ENCODE results near the gene RABAC1. TPM values are rescaled to one million over a fixed set of nuclear protein-coding genes. Genes with fewer than 3 reads are reported as not detected.

RABAC1 gene
- total and polyA plus RNA-seq, 4 donors: 87.9 to 291 (median 263) TPM

DNA sequence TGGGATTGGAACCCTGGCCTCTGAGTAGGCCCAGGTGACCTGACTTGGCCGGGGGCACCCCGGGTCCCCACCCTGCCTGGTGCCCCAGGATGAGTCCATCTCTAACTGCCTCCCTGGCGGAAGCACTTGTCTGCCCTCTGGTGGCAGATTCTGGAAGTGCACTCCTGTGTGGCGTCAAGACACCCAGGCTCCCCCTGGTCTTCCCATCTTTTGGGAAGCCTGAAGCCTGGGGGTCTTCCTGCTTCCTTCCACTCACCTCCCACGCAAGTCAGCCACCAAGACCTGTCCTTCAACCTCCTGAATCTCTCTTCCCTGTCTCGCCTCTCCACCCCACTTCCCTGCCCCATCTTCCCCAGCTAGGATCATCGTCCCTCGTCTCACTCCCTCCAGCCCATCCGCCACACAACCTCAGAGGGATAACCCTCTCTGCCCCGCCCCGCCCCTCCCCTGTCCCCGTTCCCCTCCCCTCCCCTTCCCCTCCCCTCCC lies 7.4 kb downstream of the RABAC1 start:
- Histone ChIP-seq H3K9me3 (ENCODE audit: control insufficient read depth in 4 of 4, insufficient read depth in 3 of 4, low read length in 3 of 4) (no peaks in the 10 kb centered on the region), H3K9ac (ENCODE audit: insufficient read depth in 1 of 2, low read length in 2 of 2) (no peak overlapping the region), H3K27me3 (ENCODE audit: control insufficient read depth in 3 of 3, insufficient read depth in 3 of 3, low read length in 2 of 3) (no peaks in the 10 kb centered on the region), H3K36me3 (ENCODE audit: control insufficient read depth in 4 of 4, insufficient read depth in 4 of 4, low read length in 4 of 4) (peaks cover 0 to 8% (median 1%) of the 10 kb centered on the region in 4 donors), H3K4me3 (no peak overlapping the region), H3K4me1 (ENCODE audit: control insufficient read depth in 5 of 5, insufficient read depth in 5 of 5, low read length in 5 of 5) (no peaks in the 10 kb centered on the region), H3K27ac (ENCODE audit: low read depth in 1 of 2, low read length in 1 of 2) (no peak overlapping the region)
- DNase-seq (peak; percentile 74 to 80 (median 76)), ATAC-seq (ENCODE audit: insufficient read depth, low FRiP score) (peak; percentile 59)
- 3 to 6% methylated on average over 9 to 12 of the region's 12 CpGs for WGBS, 2 donors
- peak; percentile 92 for TF ChIP-seq CTCF (IDR thresholded peaks at IDR 0.05; ENCODE audit: control extremely low read depth, extremely low read depth)

GRCh38 chr19:41947091-41947490 lies 12.0 kb downstream of the RABAC1 start:
- 90 to 98% methylated on average over 3 of the region's 3 CpGs for WGBS, 2 donors
- Histone ChIP-seq H3K9me3 (ENCODE audit: control insufficient read depth in 4 of 4, insufficient read depth in 3 of 4, low read length in 3 of 4) (no peaks in the 10 kb centered on the region), H3K36me3 (ENCODE audit: control insufficient read depth in 4 of 4, insufficient read depth in 4 of 4, low read length in 4 of 4) (no peaks in the 10 kb centered on the region), H3K27me3 (ENCODE audit: control insufficient read depth in 3 of 3, insufficient read depth in 3 of 3, low read length in 2 of 3) (no peaks in the 10 kb centered on the region), H3K4me3 (no peak overlapping the region), H3K4me1 (ENCODE audit: control insufficient read depth in 5 of 5, insufficient read depth in 5 of 5, low read length in 5 of 5) (no peaks in the 10 kb centered on the region), H3K27ac (ENCODE audit: low read depth in 1 of 2, low read length in 1 of 2) (no peak overlapping the region), H3K9ac (ENCODE audit: insufficient read depth in 1 of 2, low read length in 2 of 2) (no peak overlapping the region)
- no peak for DNase-seq
- ATAC-seq (ENCODE audit: insufficient read depth, low FRiP score): no peak
- no peak for TF ChIP-seq CTCF (IDR thresholded peaks at IDR 0.05; ENCODE audit: control extremely low read depth, extremely low read depth)

DNA sequence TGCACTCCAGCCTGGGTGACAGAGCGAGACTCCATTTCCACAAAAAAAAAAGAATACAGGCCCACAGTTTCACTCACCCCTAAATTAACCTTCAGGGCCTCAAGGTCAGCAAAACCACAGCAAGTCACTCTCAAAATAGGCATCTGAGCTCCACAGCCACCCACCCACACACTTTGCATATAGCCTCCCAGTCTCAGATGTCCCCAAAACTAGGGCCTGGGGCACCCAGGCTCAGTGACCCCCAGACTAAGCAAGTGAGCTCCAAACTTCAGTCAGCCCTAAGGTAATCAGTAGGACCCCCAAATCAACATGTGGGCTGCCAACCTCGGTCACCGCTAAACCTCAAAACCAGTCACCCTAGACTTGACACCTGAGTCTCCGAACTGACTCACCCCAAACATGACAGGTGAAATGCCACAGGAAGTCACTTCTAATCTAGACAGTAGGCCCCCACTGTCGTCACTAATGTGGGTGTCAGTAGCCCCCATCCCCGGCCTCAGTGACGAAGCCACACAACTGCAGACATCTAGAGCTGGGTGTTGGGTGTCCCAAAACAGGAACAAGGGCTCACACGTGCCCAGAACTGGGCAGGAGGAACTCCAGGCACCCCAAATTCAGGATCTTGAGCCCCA lies 13.9 kb downstream of the RABAC1 start:
- Histone ChIP-seq H3K27ac (ENCODE audit: low read depth in 1 of 2, low read length in 1 of 2) (no peak overlapping the region), H3K4me3 (no peak overlapping the region), H3K4me1 (ENCODE audit: control insufficient read depth in 5 of 5, insufficient read depth in 5 of 5, low read length in 5 of 5) (peaks cover 0 to 4% (median 0%) of the 10 kb centered on the region in 5 donors), H3K36me3 (ENCODE audit: control insufficient read depth in 4 of 4, insufficient read depth in 4 of 4, low read length in 4 of 4) (no peaks in the 10 kb centered on the region), H3K27me3 (ENCODE audit: control insufficient read depth in 3 of 3, insufficient read depth in 3 of 3, low read length in 2 of 3) (peaks cover 0 to 6% (median 3%) of the 10 kb centered on the region in 3 donors), H3K9ac (ENCODE audit: insufficient read depth in 1 of 2, low read length in 2 of 2) (no peak overlapping the region), H3K9me3 (ENCODE audit: control insufficient read depth in 4 of 4, insufficient read depth in 3 of 4, low read length in 3 of 4) (no peaks in the 10 kb centered on the region)
- DNase-seq: no peak
- WGBS, 2 donors: 55 to 71% methylated on average over 8 of the region's 8 CpGs
- no peak for TF ChIP-seq CTCF (IDR thresholded peaks at IDR 0.05; ENCODE audit: control extremely low read depth, extremely low read depth)
- peak; percentile 53 for ATAC-seq (ENCODE audit: insufficient read depth, low FRiP score)
